Measurements from ENCODE around the gene CHRM5.

DNA sequence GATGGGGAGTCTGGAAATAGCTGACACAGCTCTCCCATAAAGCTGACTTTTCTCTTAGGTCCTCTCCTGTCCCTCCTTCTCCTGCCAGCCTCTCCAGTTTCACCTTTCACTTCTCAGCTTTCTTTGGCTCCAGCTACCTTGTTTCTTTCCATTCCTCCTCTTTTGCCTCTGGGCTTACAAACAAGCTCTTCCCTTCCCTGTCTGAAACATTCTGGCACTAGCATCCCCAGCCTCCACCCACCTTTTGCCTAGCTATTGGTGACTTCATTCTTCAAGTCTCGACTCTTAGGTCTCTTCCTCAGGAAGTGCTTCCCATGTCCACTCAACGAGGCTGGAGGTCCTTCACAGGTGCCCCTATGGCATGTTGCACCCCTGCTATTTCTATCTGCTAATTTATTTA lies 91.2 kb downstream of the CHRM5 start:
- TF ChIP-seq, protein P1, sequence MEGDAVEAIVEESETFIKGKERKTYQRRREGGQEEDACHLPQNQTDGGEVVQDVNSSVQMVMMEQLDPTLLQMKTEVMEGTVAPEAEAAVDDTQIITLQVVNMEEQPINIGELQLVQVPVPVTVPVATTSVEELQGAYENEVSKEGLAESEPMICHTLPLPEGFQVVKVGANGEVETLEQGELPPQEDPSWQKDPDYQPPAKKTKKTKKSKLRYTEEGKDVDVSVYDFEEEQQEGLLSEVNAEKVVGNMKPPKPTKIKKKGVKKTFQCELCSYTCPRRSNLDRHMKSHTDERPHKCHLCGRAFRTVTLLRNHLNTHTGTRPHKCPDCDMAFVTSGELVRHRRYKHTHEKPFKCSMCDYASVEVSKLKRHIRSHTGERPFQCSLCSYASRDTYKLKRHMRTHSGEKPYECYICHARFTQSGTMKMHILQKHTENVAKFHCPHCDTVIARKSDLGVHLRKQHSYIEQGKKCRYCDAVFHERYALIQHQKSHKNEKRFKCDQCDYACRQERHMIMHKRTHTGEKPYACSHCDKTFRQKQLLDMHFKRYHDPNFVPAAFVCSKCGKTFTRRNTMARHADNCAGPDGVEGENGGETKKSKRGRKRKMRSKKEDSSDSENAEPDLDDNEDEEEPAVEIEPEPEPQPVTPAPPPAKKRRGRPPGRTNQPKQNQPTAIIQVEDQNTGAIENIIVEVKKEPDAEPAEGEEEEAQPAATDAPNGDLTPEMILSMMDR (IDR thresholded peaks at IDR 0.05): no peak
- no peak for TF ChIP-seq POLR2AphosphoS5 (IDR thresholded peaks at IDR 0.05; ENCODE audit: low read depth, low read length)
- no peak for TF ChIP-seq SIN3A (IDR thresholded peaks at IDR 0.05; ENCODE audit: borderline replicate concordance, insufficient read depth, low read depth, low read length)
